HepG2 (cell line): ENCODE measurements around the gene DEFB129. TPM values are rescaled to one million over a fixed set of nuclear protein-coding genes. Genes with fewer than 3 reads are reported as not detected.

Source experiments
- ATAD3A ChIP-seq: sonication (generic); formaldehyde crosslinking; IDR thresholded peaks from 2 replicates; pipeline ENCODE4 v1.4.0; 2020; ENCODE audit warnings: missing genetic modification reagents
- GLI4 ChIP-seq: sonication (generic); formaldehyde crosslinking; IDR thresholded peaks from 2 replicates; pipeline ENCODE4 v1.5.1; 2020; ENCODE audit warnings: missing genetic modification reagents, mild to moderate bottlenecking, moderate library complexity, borderline replicate concordance
- KDM5A ChIP-seq: fragments of 200-600 bp; sonication (generic); IDR thresholded peaks from 2 replicates; pipeline ENCODE4 v1.7.0; 2018; ENCODE audit warnings: antibody characterized with exemption, mild to moderate bottlenecking, low read length, borderline replicate concordance
- SP4 ChIP-seq: sonication (generic); formaldehyde crosslinking; IDR thresholded peaks from 2 replicates; pipeline ENCODE4 v1.8.1; 2023; ENCODE audit warnings: mild to moderate bottlenecking, missing genetic modification reagents
- TAF15 ChIP-seq: fragments of 200-400 bp; formaldehyde crosslinking; IDR thresholded peaks from one replicate; pipeline ENCODE4 v1.6.1; 2018; ENCODE audit warnings: mild to moderate bottlenecking, low read depth, low read length; ENCODE audit not compliant: poor library complexity, severe bottlenecking
- TARDBP ChIP-seq: sonication (generic); formaldehyde crosslinking; IDR thresholded peaks from 2 replicates; pipeline ENCODE4 v1.8.0; 2022; ENCODE audit warnings: mild to moderate bottlenecking, missing genetic modification reagents
- TBP ChIP-seq: sonication (generic); formaldehyde crosslinking; IDR thresholded peaks from 2 replicates; pipeline ENCODE4 v1.5.0; 2020; ENCODE audit warnings: missing genetic modification reagents
- THAP11 ChIP-seq: IDR thresholded peaks from 2 replicates; pipeline ENCODE4 v1.6.1; 2016; ENCODE audit warnings: missing biosample characterization, missing genetic modification reagents
- ZKSCAN5 ChIP-seq: sonication (generic); formaldehyde crosslinking; IDR thresholded peaks from 2 replicates; pipeline ENCODE4 v1.5.1; 2020; ENCODE audit warnings: mild to moderate bottlenecking, missing genetic modification reagents
- ZNF383 ChIP-seq: sonication (generic); formaldehyde crosslinking; IDR thresholded peaks from 2 replicates; pipeline ENCODE4 v1.4.0; 2020; ENCODE audit warnings: missing genetic modification reagents, mild to moderate bottlenecking, borderline replicate concordance
- ZNF816 ChIP-seq: sonication (generic); formaldehyde crosslinking; IDR thresholded peaks from 2 replicates; pipeline ENCODE4 v1.8.0; 2022; ENCODE audit warnings: missing genetic modification reagents, mild to moderate bottlenecking, borderline replicate concordance
- polyA plus RNA-seq, 8 experiments: library from polyadenylated mRNA; depleted of rRNA in 3 of 8; stranded (reverse) in 7 of 8; unstranded in 1 of 8; fragments of >200 nt; fragmentation: Illumina TruSeq in 4 of 8; extraction: Trizol in 4 of 8; gene quantifications; 2 replicates each; pipeline versions ENCODE4 v1.2.1 to v1.2.3, GENCODE V29; 2011 to 2016; ENCODE audit warnings: low read depth in 4 of 8, missing spikeins in 1 of 8, mixed read lengths in 1 of 8; ENCODE audit not compliant: insufficient read depth in 1 of 8
- total RNA-seq, 5 experiments: library from RNA; depleted of rRNA; stranded (reverse); fragments of >200 nt; fragmentation: Illumina TruSeq; extraction: Trizol; gene quantifications; 2 replicates each; pipeline ENCODE4 v1.2.3, GENCODE V29; 2016; ENCODE audit warnings: low read depth in 1 of 5
- TF ChIP-seq, protein P1 (sequence below): sonication (generic); formaldehyde crosslinking; IDR thresholded peaks from 2 replicates; pipeline ENCODE4 v1.5.1; 2020; ENCODE audit warnings: mild to moderate bottlenecking, missing genetic modification reagents, borderline replicate concordance
- TF ChIP-seq, protein P2 (sequence below): sonication (generic); formaldehyde crosslinking; IDR thresholded peaks from 2 replicates; pipeline ENCODE4 v1.5.0; 2020; ENCODE audit warnings: mild to moderate bottlenecking, missing genetic modification reagents
- TF ChIP-seq, protein P3 (sequence below): sonication (generic); formaldehyde crosslinking; IDR thresholded peaks from 2 replicates; pipeline ENCODE4 v1.8.0; 2022; ENCODE audit warnings: missing genetic modification reagents, low read depth, mild to moderate bottlenecking, borderline replicate concordance
- TF ChIP-seq, protein P4 (sequence below): sonication (generic); formaldehyde crosslinking; IDR thresholded peaks from 2 replicates; pipeline ENCODE4 v1.5.0; 2020; ENCODE audit warnings: missing genetic modification reagents, mild to moderate bottlenecking, borderline replicate concordance
- TF ChIP-seq, protein P5 (sequence below): sonication (generic); formaldehyde crosslinking; IDR thresholded peaks from 2 replicates; pipeline ENCODE4 v1.4.0; 2020; ENCODE audit warnings: missing genetic modification reagents

Gene DEFB129
- total and polyA plus RNA-seq, 2 of the 13 experiments (the other 11 are each of a cell fraction or from before 2014, with no cell fraction given), result not detected

DNA sequence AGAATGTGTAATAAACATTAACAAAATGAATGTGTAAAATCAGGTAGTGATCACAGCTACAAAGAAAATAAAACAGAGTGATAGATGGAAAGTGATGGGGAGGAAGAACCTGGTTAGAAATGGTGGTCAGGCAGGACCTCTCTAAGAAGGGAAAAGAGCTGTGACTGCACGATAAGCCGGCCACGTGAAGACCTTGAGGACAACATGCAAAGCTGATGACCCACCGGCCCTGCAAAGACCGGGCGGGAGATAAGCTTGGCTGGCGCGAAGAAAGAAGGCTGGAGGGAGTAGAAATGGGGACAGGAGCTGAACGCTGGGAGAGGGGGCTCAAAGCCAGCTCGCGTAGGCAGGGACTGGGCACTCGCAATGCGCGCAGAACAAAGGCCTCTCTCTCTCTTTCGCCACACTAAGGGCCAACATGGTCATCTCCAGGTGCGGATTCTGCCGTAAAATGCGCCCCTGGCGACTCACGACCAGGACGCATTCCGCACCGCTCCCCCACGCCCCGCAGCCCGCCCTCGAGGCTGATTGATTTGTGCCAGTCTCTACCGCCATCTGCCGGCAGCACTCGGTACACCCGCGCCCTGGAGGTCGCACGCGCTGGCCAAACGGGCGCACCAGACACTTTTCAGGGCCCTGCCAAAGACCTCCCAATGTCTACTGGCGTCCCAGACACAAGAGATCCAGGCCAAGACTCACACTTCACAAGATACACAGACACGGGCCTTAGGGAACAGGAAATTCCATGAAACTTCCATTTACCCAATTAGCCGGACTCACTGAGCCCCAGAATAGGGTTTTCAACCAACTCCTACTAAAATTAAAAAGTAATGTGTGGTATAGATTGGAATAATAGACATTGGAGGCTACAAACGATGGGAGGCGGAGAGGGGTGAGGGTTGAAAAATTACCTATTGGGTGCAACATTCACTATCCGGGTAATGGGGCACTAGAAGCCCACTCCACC, 39.8 kb downstream of the DEFB129 start (continued):
- TF ChIP-seq, protein P1, sequence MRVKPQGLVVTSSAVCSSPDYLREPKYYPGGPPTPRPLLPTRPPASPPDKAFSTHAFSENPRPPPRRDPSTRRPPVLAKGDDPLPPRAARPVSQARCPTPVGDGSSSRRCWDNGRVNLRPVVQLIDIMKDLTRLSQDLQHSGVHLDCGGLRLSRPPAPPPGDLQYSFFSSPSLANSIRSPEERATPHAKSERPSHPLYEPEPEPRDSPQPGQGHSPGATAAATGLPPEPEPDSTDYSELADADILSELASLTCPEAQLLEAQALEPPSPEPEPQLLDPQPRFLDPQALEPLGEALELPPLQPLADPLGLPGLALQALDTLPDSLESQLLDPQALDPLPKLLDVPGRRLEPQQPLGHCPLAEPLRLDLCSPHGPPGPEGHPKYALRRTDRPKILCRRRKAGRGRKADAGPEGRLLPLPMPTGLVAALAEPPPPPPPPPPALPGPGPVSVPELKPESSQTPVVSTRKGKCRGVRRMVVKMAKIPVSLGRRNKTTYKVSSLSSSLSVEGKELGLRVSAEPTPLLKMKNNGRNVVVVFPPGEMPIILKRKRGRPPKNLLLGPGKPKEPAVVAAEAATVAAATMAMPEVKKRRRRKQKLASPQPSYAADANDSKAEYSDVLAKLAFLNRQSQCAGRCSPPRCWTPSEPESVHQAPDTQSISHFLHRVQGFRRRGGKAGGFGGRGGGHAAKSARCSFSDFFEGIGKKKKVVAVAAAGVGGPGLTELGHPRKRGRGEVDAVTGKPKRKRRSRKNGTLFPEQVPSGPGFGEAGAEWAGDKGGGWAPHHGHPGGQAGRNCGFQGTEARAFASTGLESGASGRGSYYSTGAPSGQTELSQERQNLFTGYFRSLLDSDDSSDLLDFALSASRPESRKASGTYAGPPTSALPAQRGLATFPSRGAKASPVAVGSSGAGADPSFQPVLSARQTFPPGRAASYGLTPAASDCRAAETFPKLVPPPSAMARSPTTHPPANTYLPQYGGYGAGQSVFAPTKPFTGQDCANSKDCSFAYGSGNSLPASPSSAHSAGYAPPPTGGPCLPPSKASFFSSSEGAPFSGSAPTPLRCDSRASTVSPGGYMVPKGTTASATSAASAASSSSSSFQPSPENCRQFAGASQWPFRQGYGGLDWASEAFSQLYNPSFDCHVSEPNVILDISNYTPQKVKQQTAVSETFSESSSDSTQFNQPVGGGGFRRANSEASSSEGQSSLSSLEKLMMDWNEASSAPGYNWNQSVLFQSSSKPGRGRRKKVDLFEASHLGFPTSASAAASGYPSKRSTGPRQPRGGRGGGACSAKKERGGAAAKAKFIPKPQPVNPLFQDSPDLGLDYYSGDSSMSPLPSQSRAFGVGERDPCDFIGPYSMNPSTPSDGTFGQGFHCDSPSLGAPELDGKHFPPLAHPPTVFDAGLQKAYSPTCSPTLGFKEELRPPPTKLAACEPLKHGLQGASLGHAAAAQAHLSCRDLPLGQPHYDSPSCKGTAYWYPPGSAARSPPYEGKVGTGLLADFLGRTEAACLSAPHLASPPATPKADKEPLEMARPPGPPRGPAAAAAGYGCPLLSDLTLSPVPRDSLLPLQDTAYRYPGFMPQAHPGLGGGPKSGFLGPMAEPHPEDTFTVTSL (CRISPR knock-in tag), result peak; percentile 71
- TF ChIP-seq TBP (CRISPR knock-in tag), result no peak
- TF ChIP-seq, protein P2, sequence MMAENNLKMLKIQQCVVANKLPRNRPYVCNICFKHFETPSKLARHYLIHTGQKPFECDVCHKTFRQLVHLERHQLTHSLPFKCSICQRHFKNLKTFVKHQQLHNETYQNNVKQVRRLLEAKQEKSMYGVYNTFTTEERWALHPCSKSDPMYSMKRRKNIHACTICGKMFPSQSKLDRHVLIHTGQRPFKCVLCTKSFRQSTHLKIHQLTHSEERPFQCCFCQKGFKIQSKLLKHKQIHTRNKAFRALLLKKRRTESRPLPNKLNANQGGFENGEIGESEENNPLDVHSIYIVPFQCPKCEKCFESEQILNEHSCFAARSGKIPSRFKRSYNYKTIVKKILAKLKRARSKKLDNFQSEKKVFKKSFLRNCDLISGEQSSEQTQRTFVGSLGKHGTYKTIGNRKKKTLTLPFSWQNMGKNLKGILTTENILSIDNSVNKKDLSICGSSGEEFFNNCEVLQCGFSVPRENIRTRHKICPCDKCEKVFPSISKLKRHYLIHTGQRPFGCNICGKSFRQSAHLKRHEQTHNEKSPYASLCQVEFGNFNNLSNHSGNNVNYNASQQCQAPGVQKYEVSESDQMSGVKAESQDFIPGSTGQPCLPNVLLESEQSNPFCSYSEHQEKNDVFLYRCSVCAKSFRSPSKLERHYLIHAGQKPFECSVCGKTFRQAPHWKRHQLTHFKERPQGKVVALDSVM, result no peak; the same call in 1 of the 2 replicates
- TF ChIP-seq, protein P3, sequence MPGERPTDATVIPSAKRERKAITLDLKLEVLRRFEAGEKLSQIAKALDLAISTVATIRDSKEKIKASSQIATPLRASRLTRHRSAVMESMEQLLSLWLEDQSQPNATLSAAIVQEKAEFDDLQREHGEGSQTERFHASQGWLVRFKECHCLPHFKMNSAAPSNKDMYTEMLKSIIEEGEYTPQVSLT (CRISPR knock-in tag), result no peak
- peak; percentile 91; the same call in 1 of the 2 replicates for TF ChIP-seq ZNF816
- TF ChIP-seq, protein P4, sequence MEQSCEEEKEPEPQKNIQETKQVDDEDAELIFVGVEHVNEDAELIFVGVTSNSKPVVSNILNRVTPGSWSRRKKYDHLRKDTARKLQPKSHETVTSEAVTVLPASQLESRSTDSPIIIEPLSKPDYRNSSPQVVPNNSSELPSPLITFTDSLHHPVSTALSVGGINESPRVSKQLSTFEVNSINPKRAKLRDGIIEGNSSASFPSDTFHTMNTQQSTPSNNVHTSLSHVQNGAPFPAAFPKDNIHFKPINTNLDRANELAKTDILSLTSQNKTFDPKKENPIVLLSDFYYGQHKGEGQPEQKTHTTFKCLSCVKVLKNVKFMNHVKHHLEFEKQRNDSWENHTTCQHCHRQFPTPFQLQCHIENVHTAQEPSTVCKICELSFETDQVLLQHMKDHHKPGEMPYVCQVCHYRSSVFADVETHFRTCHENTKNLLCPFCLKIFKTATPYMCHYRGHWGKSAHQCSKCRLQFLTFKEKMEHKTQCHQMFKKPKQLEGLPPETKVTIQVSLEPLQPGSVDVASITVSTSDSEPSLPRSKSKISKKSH, result peak; percentile 99
- TF ChIP-seq TAF15, result peak; percentile 89
- TF ChIP-seq TARDBP (CRISPR knock-in tag), result peak; percentile 77
- TF ChIP-seq SP4 (CRISPR knock-in tag), result peak; percentile 92
- TF ChIP-seq ATAD3A (CRISPR knock-in tag), result peak; percentile 50; the same call in 1 of the 2 replicates
- peak; percentile 79 for TF ChIP-seq GLI4 (CRISPR knock-in tag)
- peak; percentile 82 for TF ChIP-seq THAP11 (CRISPR knock-in tag)
- no peak for TF ChIP-seq ZKSCAN5 (CRISPR knock-in tag)
- TF ChIP-seq ZNF383 (CRISPR knock-in tag), result no peak
- TF ChIP-seq, protein P5, sequence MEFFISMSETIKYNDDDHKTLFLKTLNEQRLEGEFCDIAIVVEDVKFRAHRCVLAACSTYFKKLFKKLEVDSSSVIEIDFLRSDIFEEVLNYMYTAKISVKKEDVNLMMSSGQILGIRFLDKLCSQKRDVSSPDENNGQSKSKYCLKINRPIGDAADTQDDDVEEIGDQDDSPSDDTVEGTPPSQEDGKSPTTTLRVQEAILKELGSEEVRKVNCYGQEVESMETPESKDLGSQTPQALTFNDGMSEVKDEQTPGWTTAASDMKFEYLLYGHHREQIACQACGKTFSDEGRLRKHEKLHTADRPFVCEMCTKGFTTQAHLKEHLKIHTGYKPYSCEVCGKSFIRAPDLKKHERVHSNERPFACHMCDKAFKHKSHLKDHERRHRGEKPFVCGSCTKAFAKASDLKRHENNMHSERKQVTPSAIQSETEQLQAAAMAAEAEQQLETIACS (CRISPR knock-in tag), result no peak
- TF ChIP-seq KDM5A, result no peak; the same call in 1 of the 2 replicates
